Trophoblast cell (in vitro differentiated cells and primary cell): ENCODE results near the gene ERVV-1.
"Not testable (repeated sequence)": the region's sequence is repeated elsewhere in the genome, so short reads cannot be mapped to it uniquely, and the experiment has no call there.

ENCODE experiments used
- DNase-seq, 2 donors: peaks; one replicate each; pipeline ENCODE4 v3.0.0-alpha.2; 2016
- H2AFZ ChIP-seq: 2 replicates; pipeline ENCODE4 v1.6.1; 2013; ENCODE audit warnings: low read length, moderate library complexity, mild to moderate bottlenecking; ENCODE audit not compliant: insufficient read depth, poor library complexity
- H2AK5ac ChIP-seq: 2 replicates; pipeline ENCODE4 v1.6.1; 2013; ENCODE audit warnings: mild to moderate bottlenecking, low read length
- H2BK120ac ChIP-seq: 2 replicates; pipeline ENCODE4 v1.6.1; 2013; ENCODE audit warnings: low read length, mild to moderate bottlenecking, moderate library complexity; ENCODE audit not compliant: insufficient read depth, poor library complexity
- H2BK12ac ChIP-seq: 2 replicates; pipeline ENCODE4 v1.6.1; 2013; ENCODE audit warnings: mild to moderate bottlenecking, low read length, moderate library complexity
- H2BK5ac ChIP-seq: 2 replicates; pipeline ENCODE4 v1.6.1; 2013; ENCODE audit warnings: low read length, low read depth, moderate library complexity, mild to moderate bottlenecking; ENCODE audit not compliant: poor library complexity
- H3K14ac ChIP-seq: 2 replicates; pipeline ENCODE4 v1.6.1; 2013; ENCODE audit warnings: mild to moderate bottlenecking, low read length
- H3K18ac ChIP-seq: 2 replicates; pipeline ENCODE4 v1.6.1; 2013; ENCODE audit warnings: mild to moderate bottlenecking, low read length
- H3K23ac ChIP-seq: 2 replicates; pipeline ENCODE4 v1.6.1; 2013; ENCODE audit warnings: low read length
- H3K27ac ChIP-seq: 2 replicates; pipeline ENCODE4 v1.5.1; 2013; ENCODE audit warnings: low read depth, mild to moderate bottlenecking, inconsistent platforms, low read length, moderate library complexity
- H3K27me3 ChIP-seq: 2 replicates; pipeline ENCODE4 v1.6.1; 2013; ENCODE audit warnings: inconsistent platforms, mild to moderate bottlenecking, low read length, moderate library complexity; ENCODE audit not compliant: insufficient read depth
- H3K36me3 ChIP-seq, 2 experiments: 1 replicate in 1 of 2; 2 replicates in 1 of 2; pipeline ENCODE4 v1.6.1; 2013; ENCODE audit warnings: low read length in 2 of 2, mild to moderate bottlenecking in 2 of 2, moderate library complexity in 1 of 2; ENCODE audit not compliant: insufficient read depth in 2 of 2, control insufficient read depth in 1 of 2
- H3K4ac ChIP-seq: 2 replicates; pipeline ENCODE4 v1.6.1; 2013; ENCODE audit warnings: low read depth, mild to moderate bottlenecking, low read length, moderate library complexity
- H3K4me1 ChIP-seq, 2 experiments: 1 replicate in 1 of 2; 2 replicates in 1 of 2; pipeline ENCODE4 v1.6.1; 2013; ENCODE audit warnings: low read length in 2 of 2, mild to moderate bottlenecking in 2 of 2, moderate library complexity in 1 of 2; ENCODE audit not compliant: insufficient read depth in 2 of 2, control insufficient read depth in 1 of 2
- H3K4me2 ChIP-seq: 2 replicates; pipeline ENCODE4 v1.6.1; 2013; ENCODE audit warnings: inconsistent platforms, mild to moderate bottlenecking, low read length, moderate library complexity
- H3K4me3 ChIP-seq: 2 replicates; pipeline ENCODE4 v1.5.1; 2013; ENCODE audit warnings: mild to moderate bottlenecking, low read depth, low read length, inconsistent platforms
- H3K79me1 ChIP-seq: one replicate; pipeline ENCODE4 v1.6.1; 2013; ENCODE audit warnings: low read length
- H3K79me2 ChIP-seq: 2 replicates; pipeline ENCODE4 v1.6.1; 2013; ENCODE audit warnings: low read length, mild to moderate bottlenecking; ENCODE audit not compliant: control insufficient read depth, insufficient read depth, poor library complexity
- H3K9ac ChIP-seq: 2 replicates; pipeline ENCODE4 v1.6.1; 2013; ENCODE audit warnings: mild to moderate bottlenecking, low read length
- H3K9me3 ChIP-seq: 2 replicates; pipeline ENCODE4 v1.6.1; 2013; ENCODE audit warnings: low read depth, mild to moderate bottlenecking, control low read depth, inconsistent platforms, low read length; ENCODE audit not compliant: insufficient read depth
- H4K12ac ChIP-seq: 2 replicates; pipeline ENCODE4 v1.6.1; 2013; ENCODE audit warnings: low read depth, mild to moderate bottlenecking, low read length, moderate library complexity
- H4K8ac ChIP-seq: 2 replicates; pipeline ENCODE4 v1.6.1; 2013; ENCODE audit warnings: low read depth, mild to moderate bottlenecking, low read length, moderate library complexity
- H4K91ac ChIP-seq: one replicate; pipeline ENCODE4 v1.6.1; 2013; ENCODE audit warnings: low read depth, mild to moderate bottlenecking, low read length, moderate library complexity
- WGBS: extraction: QIAGEN DNeasy Blood & Tissue Kit; methylation state at CpG from one replicate; pipeline ENCODE4 v1.1.7; 2013; ENCODE audit warnings: missing lambda C conversion rate; ENCODE audit not compliant: insufficient read length, insufficient coverage; ENCODE audit errors: extremely low coverage; 5-methylcytosine and 5-hydroxymethylcytosine counted together

The ERVV-1 gene

DNA sequence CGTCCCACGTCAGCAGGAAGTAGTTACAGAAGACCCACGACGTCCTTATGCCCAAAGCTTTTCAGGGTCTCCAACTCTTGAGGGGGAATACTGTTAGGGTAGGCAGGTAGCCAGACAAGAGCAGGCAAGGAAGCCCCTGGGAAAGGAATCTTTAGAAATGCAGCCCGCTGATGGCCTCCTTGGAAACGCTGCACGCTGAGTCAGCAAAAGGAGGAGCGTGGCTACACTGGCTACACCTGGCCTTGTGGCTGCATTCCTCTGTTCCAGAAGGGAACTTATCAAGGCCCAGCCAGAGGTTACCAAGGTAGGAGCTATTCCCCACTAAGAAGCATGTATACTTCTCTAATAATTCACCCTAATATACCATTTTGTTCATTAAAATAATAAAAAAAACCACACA lies 2.0 kb downstream of the ERVV-1 start:
- H2BK12ac ChIP-seq, result peak overlapping the region; percentile 37
- H4K8ac ChIP-seq, result no peak overlapping the region
- H3K9ac ChIP-seq, result no peak overlapping the region
- H3K36me3 ChIP-seq, result no peaks in the 10 kb centered on the region
- peaks cover 3% of the 10 kb centered on the region for H3K9me3 ChIP-seq
- no peak overlapping the region for H2BK5ac ChIP-seq
- no peak overlapping the region for H4K91ac ChIP-seq
- H3K4me1 ChIP-seq, result peaks cover under 1% of the 10 kb centered on the region in 2 experiments
- no peak overlapping the region for H3K4ac ChIP-seq
- no peak overlapping the region for H3K4me2 ChIP-seq
- no peak overlapping the region for H2BK120ac ChIP-seq
- H4K12ac ChIP-seq, result no peak overlapping the region
- H2AK5ac ChIP-seq, result no peak overlapping the region
- no peak overlapping the region for H3K18ac ChIP-seq
- no CpG with 5 or more reads among the region's 8 CpGs for WGBS
- DNase-seq, result no peak
- no peak overlapping the region for H3K4me3 ChIP-seq
- no peak overlapping the region for H3K23ac ChIP-seq
- no peaks in the 10 kb centered on the region for H3K79me2 ChIP-seq
- no peak overlapping the region for H2AFZ ChIP-seq
- H3K14ac ChIP-seq, result no peak overlapping the region
- no peaks in the 10 kb centered on the region for H3K27me3 ChIP-seq
- H3K27ac ChIP-seq, result peak overlapping the region; percentile 17
- H3K79me1 ChIP-seq, result peaks cover 6% of the 10 kb centered on the region

DNA sequence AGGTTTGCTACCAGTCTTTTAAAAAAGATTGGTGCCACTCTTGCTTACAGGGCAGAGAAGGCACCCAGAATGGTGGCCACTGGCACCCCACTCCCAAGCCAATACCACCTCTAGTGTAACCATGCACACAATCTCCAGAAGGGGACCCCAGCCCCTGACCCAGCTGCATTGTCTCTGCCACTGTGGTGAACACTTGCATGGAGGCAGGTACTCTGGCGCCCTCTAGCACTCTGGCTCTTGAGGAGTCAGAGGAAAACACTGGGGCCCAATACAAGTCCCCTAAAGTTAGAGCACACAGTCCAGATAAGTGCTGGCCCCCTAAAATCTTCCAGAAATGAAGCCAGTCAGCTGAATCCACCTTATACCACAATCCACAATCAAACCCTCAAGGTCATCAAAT lies 6.0 kb downstream of the ERVV-1 start:
- H3K23ac ChIP-seq, result no peak overlapping the region
- H3K4me2 ChIP-seq, result no peak overlapping the region
- H3K79me1 ChIP-seq, result peaks cover 6% of the 10 kb centered on the region
- H3K4me3 ChIP-seq, result no peak overlapping the region
- no peak overlapping the region for H3K18ac ChIP-seq
- no peaks in the 10 kb centered on the region for H3K36me3 ChIP-seq
- peak in 1 of 2 donors; percentile 9 for DNase-seq
- no peak overlapping the region for H2AK5ac ChIP-seq
- H2BK5ac ChIP-seq, result no peak overlapping the region
- H3K4me1 ChIP-seq, result no peaks in the 10 kb centered on the region
- H4K12ac ChIP-seq, result no peak overlapping the region
- no peaks in the 10 kb centered on the region for H3K79me2 ChIP-seq
- no peak overlapping the region for H4K8ac ChIP-seq
- no peak overlapping the region for H2BK12ac ChIP-seq
- H3K27ac ChIP-seq, result no peak overlapping the region
- no peak overlapping the region for H3K9ac ChIP-seq
- H3K27me3 ChIP-seq, result no peaks in the 10 kb centered on the region
- H2BK120ac ChIP-seq, result no peak overlapping the region
- H3K14ac ChIP-seq, result no peak overlapping the region
- H2AFZ ChIP-seq, result no peak overlapping the region
- no CpG with 5 or more reads among the region's 1 CpG for WGBS
- H3K4ac ChIP-seq, result no peak overlapping the region
- no peak overlapping the region for H4K91ac ChIP-seq
- peaks cover 3% of the 10 kb centered on the region for H3K9me3 ChIP-seq

DNA sequence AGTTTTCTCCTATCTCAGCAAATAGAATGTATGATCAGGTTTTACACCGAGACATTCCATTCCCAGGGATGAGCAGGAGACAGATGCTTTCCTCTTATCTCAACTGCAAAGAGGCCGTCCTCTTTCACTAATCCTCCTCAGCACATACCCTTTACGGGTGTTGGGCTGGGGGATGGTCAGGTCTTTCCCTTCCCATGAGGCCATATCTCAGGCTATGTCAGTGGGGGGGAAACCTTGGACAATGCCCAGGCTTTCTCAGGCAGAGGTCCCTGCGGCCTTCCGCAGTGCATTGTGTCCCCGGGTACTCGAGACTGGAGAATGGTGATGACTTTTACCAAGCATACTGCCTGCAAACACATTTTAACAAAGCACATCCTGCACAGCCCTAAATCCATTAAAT lies 14.6 kb downstream of the ERVV-1 start:
- not testable (repeated sequence) for H2BK12ac ChIP-seq, H3K36me3 ChIP-seq, H3K4me3 ChIP-seq, H4K12ac ChIP-seq, H3K23ac ChIP-seq, H4K91ac ChIP-seq, H3K14ac ChIP-seq, H2BK5ac ChIP-seq, H3K79me2 ChIP-seq, H3K4me2 ChIP-seq, H3K4me1 ChIP-seq, H2BK120ac ChIP-seq, H3K79me1 ChIP-seq, DNase-seq, H3K27me3 ChIP-seq, H3K4ac ChIP-seq, H4K8ac ChIP-seq, H3K27ac ChIP-seq, H3K9ac ChIP-seq, H3K18ac ChIP-seq, H3K9me3 ChIP-seq, H2AFZ ChIP-seq, H2AK5ac ChIP-seq
- WGBS, result no CpG with 5 or more reads among the region's 7 CpGs

DNA sequence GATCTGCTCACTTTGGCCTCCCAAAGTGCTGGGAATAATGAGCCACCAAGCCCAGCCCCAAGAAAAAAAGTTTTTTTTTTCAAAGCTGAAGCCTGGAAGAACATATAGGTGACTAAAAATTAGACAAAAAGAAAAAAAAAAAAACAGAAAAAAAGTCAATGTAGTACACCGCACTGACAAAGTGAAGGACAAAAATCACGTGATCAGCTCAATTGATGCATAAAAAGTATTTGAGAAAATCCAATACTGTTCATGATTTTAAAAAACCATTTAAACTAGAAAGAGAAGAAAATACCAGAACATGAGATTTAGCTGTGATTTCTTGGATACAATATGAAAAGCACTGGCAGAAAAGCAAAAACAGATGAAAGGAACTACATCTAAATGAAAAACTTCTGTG lies 20.3 kb downstream of the ERVV-1 start:
- H2BK5ac ChIP-seq, result no peak overlapping the region
- no peak overlapping the region for H2AFZ ChIP-seq
- H2BK120ac ChIP-seq, result no peak overlapping the region
- no peak overlapping the region for H3K27ac ChIP-seq
- H3K9me3 ChIP-seq, result peaks cover 5% of the 10 kb centered on the region
- no peaks in the 10 kb centered on the region for H3K79me1 ChIP-seq
- no peak overlapping the region for H3K4me2 ChIP-seq
- DNase-seq, result no peak
- no peak overlapping the region for H4K91ac ChIP-seq
- no peaks in the 10 kb centered on the region for H3K79me2 ChIP-seq
- no peak overlapping the region for H3K9ac ChIP-seq
- H2BK12ac ChIP-seq, result no peak overlapping the region
- no peaks in the 10 kb centered on the region for H3K36me3 ChIP-seq
- no peak overlapping the region for H3K4ac ChIP-seq
- no peak overlapping the region for H2AK5ac ChIP-seq
- H3K14ac ChIP-seq, result no peak overlapping the region
- no peak overlapping the region for H3K4me3 ChIP-seq
- H4K12ac ChIP-seq, result no peak overlapping the region
- WGBS, result no CpG with 5 or more reads among the region's 2 CpGs
- no peak overlapping the region for H3K23ac ChIP-seq
- no peak overlapping the region for H3K18ac ChIP-seq
- H4K8ac ChIP-seq, result no peak overlapping the region
- no peaks in the 10 kb centered on the region for H3K27me3 ChIP-seq
- no peaks in the 10 kb centered on the region for H3K4me1 ChIP-seq
